ENCODE data around the gene DTD2.
"Not testable (repeated sequence)": the region's sequence is repeated elsewhere in the genome, so short reads cannot be mapped to it uniquely, and the experiment has no call there.

The DTD2 gene

DNA sequence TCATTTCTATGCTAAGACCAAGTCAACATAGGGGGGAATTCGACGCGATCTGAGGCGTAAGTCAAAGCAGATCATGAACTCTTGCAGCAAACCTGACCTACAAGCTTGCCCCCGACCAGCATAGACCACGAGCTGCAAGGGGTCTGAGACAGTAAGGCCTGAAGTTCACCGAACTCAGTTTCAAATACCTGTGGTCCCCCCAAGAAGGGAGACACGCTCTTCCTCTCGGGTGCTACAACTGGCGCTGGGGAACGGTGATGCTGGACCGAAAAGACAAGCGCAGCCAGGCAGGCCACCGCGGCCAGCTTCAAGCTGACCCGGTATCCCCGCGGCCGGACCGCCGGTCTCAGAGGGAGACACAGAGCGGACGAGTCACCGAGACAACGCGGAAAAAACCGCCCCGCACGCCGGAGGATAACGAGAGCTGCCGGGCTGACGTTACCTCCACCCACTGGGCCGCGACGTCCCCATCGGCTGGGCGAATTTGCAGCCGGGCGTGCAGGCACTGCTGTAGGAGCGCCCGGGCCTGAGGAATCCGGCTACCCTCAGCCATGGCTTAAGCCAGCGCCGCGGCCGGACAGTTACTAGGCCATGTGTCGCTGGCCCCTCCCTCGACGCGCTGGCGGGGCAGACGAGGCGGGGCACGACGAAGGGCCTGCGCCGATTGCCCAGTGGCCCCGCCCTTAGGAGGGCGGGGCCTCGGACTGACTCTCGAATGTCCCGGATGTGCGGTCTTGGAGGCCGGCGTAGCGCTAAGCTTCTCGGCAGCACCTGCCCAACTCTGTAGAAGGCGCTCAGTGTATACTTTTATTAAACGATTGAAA is at the start of gene DTD2:
DTD2 (minus strand) TSS at position 666 of the 824 bp plus-strand sequence; CDS start at position 553, 113 bp downstream.
- peak; percentile 52 for FAIRE-seq
- DNase-seq (ENCODE audit: low spot score): peak; percentile 77

DNA sequence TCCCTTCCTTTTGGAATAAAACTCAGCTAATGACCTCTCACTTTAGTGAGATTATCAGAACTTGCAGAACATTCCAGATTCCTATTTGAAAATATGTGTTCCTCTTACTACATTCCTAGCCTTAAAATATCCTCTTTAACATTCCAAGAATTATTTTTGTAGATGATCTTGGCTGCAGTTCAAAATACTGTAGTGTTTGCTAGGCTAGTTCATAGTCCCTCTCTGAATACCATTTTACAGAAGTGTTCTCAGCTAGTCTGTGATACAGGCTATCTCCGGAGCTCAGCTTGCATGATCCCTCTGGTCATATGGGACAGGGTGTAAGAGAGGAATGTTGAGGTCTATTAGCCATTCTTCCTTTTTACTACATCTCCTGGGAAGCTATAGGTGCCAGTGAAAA is 48.1 kb upstream of the DTD2 start:
- no peak for FAIRE-seq
- no peak for DNase-seq (ENCODE audit: low spot score)

DNA sequence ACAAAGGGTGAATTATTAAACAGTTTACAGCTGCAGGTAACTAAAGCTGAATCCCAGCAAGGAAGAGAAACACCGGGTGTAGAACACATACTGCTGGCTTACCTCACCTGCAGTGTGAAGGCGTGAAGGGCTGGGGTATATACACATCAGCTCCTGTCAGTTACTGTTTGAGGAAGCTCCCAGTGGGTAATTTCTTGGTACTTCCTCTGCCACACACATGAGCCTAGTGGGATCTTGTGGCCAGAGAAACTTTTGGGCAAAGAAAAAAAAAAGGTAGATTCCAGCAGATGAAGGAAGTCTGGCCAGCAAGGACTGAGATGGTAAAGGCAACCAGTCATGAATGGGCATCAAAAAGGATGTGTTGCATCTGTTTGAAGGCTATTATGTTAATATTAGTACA is 44.6 kb upstream of the DTD2 start:
- FAIRE-seq: no peak

DNA sequence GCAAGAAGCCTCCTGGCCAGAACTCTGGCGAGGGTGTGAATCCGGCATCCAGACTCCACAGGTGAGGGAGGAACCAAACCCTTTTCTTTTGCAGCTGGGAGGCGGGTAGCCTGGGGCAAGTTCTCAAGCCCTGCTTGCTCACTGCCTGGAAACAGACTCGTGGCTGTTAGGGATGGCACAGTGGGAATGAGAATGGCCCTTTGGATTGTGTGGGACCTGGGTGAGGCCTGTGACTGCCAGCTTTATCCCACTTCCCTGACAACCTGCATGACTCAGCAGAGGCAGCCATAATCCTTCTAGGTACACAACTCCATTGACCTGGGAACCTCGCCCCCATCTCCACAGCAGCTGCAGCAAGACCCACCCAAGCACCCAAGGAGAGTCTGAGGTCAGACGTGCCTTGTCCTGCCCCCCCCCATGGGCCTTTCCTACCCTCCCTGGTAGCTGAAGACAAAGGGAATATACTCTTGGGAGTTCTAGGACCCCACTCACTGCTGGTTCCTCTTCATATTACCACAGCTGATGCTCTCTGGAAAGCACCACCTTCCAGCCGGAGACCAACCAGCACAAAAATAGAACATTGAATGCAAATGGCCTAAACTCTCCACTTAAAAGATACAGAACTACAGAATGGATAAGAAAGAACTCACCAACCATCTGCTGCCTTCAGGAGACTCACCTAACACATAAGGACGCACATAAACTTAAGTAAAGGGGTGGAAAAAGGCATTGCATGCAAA is 35.6 kb upstream of the DTD2 start:
- no peak for FAIRE-seq
- DNase-seq (ENCODE audit: low spot score): no peak

More for the DNA sequence above, 44.6 kb upstream of the DTD2 start:
- no peak for DNase-seq (ENCODE audit: low spot score)

DNA sequence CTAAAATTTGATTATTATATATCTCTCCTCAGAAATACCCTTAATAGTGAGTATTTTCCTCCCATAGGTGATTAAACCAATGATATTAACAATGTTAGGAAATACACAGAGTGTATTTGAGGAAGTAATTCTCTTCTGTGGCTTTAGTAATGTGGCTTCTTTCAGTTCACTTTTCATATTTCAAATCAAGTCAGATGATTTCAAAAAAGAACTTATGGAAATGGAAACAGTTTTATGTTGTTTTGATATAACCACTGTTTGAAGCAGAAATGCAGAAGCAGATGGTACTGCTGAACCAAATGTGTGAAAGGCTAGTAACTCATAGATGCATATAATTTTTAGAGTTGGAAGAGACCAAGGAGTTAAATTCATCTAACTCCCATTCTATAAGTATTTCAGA is 32.4 kb upstream of the DTD2 start:
- no peak for FAIRE-seq
- no peak for DNase-seq (ENCODE audit: low spot score)

DNA sequence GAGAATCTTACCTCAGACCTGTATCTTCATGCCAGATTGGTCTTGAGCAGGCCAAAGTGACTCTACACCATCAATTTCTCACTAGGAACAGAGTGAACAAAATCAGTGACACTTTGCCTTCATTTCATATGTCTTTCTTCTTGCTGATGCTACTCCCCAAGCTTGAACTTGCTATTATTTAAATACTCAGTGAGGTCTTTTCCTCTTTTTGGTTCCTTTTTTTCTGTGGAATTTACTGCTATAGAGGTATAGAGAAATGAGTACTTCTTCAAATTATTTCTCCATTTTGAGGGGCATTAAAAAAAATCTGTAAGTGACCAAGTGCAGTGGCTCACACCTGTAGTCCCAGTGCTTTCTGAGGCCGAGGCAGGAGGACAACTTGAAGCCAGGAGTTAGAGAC is 30.6 kb upstream of the DTD2 start, which contains the start of gene GPR33:
GPR33 (minus strand) TSS at position 154 of the 400 bp plus-strand sequence. CDS start 4,074 bp downstream, outside the sequence.
- DNase-seq (ENCODE audit: low spot score) (no peak), FAIRE-seq (no peak)

DNA sequence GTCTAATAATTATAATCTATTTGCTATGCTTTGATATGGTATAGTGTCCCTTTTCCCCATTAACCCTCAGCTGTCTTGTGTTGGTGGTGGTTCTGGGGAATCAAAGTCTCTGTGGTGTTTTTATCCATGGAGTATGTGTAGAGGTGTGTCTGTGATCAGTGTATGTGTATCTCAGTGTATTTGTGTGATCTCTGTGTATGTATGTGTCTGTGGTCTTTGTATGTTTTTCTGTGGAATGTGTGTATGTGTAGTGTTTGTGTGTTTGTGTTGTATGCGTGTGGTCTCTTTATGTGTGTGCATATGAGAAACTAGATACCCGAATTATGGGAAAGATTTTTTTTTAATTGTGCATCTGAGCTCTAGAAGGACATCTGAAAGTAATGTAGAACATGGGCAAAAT is 29.5 kb upstream of the DTD2 start:
- no peak for DNase-seq (ENCODE audit: low spot score)
- no peak for FAIRE-seq

DNA sequence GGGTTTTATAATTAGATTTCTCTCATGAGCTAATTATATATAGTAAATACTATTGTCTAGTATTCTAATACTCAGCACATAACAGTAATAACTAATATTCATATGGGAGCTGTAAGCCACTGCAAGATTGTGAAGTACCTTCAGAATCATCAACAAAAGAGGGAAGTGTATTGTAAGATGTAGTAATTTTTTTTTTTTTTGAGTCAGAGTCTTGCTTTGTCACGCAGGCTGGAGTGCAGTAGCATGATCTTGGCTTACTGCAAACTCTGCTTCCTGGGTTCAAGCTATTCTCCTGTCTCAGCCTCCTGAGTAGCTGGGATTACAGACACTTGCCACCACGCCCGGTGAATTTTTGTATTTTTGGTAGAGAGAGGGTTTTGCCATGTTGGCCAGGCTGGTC is 27.4 kb upstream of the DTD2 start:
- FAIRE-seq (no peak), DNase-seq (ENCODE audit: low spot score) (no peak)

DNA sequence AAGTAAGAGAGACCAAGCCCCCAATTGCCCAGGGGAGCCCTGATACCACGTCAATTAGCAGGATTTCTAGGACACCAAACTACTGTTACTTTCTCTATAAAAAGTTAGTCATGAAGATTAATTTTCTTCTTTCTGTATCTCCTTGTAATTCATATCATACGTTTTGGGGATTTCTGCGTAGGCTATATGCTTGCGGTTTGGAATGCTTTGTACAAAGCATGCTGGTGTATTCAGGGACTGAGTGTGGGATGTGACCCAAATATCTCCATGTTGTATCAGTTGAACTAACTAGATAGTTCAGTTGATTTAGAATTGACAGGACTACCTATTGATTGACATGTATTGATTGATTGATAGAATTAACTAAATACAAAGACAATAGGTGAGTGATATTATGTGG is 22.9 kb upstream of the DTD2 start:
- FAIRE-seq: no peak
- DNase-seq (ENCODE audit: low spot score): no peak

DNA sequence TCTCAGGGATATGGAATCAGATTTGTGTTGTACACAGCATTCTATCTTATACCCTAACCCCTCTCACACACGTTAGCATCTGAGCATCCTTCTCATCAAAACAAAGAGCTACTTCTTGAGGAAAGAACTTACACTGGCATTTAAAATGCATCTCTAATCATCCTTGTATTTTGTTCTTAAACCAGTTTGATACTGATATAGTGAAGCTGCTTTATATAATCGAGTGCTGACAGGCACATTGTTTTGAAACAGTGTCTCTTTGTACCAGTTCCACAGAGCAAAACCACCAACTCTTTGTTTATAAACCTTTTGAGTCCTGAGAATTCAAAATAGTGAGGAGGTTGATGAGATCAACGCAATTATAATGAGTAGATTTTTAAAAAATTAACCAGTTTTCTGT is 21.7 kb upstream of the DTD2 start:
- FAIRE-seq (no peak), DNase-seq (ENCODE audit: low spot score) (no peak)

DNA sequence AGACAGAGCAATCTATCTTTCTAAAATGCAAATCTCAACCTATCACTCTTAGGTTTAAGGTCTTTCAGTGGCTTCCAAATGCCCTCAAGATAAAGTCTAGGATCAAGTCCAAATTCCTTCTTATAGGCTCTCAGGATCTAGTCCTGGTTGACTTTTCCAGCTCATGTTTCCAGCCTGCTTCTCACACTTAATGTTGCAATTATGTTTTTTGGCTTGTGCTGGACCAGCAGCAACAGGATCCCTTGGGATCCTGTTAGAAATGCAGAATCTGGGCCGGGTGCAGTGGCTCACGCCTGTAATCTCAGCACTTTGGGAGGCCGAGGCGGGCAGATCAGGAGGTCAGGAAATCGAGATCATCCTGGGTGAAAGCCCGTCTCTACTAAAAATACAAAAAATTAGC is 19.9 kb upstream of the DTD2 start:
- FAIRE-seq: no peak
- no peak for DNase-seq (ENCODE audit: low spot score)

DNA sequence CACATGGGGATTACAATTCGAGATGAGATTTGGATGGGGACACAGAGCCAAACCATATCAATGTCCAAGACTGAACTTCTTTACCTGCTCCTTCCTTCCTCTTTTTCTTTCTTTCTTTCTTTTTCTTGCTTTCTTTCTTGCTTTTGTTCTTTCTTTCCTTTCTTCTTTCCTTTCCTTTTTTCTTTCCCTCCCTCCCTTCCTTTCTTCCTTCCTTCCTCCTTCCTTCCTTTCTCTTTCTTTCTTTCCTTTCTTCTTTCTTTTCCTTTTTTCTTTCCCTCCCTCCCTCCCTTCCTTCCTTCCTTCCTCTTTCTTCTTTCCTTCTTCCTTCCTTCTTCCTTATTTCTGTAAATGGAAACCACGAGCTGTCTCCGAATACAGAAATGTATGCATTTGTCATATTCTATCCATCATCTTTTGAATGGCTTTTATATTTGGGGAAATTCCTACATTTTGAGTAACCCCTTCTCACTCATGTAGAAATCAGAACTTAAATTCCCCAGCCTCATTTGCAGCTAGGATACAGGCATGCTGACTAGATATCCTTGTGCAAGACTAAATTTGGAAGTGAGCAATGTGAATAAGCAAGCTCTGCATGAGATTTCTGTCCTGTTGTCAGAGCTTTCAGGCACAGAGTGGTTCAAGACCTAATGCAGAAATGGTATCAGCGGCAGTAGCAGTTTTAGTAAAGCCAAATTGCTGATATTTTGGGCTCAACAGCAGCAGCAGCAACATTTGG is 19.0 kb upstream of the DTD2 start:
- FAIRE-seq: no peak
- no peak for DNase-seq (ENCODE audit: low spot score)

DNA sequence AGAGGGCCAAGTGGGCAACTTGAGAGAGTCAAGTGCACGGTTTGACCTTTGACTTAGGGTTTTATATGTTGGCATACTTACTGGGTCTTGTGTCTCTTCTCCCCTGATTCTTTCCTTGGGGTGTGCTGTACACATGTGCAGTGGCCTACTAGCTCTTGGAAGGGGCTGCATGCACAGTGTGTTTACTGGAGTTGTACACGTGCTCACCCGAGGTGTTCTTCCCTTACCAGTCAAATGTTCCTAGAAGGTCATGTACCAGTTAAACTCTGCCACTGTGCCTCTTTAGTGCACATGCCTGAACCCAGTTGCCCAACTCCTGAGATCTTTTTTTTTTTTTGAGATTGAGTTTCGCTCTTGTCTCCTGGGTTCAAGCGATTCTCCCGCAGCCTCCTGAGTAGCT is 9.2 kb upstream of the DTD2 start:
- FAIRE-seq: no peak
- no peak for DNase-seq (ENCODE audit: low spot score)

DNA sequence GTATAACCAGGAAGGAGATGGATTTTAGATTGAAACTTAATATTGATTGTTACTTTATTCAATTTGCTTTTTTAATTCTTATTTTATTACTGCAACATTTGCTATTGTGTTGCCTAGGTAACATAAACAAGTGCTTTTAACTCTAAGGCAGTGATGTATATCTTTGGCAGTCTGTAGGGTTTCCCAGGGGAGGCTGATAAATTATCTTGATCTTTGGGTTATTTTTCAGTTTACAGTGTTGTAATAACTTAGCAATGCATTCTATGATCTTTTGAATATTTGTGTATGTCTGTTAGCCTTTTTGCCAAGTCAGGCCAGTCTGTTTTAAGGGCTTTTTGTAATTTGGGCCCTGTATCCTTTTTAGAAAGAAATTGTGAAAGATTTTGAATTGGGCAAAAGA is 7.8 kb upstream of the DTD2 start:
- DNase-seq (ENCODE audit: low spot score): no peak
- FAIRE-seq: no peak

DNA sequence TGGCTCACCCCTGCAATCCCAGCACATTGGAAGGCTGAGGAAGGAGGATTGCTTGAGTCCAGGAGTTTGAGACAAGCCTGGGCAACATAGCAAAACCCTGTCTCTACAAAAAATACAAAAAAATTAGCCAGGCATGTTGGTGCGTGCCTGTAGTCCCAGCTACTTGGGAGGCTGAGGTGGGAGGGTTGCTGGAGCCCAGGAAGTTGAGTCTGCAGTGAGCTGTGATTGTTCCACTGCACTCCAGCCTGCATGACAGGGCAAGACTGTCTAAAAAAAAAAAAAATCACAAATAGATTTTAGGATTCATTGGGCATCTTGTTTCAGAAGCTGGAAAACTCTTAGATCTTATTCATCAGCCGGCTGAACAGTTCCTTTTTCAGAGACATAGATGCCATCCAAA is 5.1 kb upstream of the DTD2 start:
- DNase-seq (ENCODE audit: low spot score); FAIRE-seq: not testable (repeated sequence)

DNA sequence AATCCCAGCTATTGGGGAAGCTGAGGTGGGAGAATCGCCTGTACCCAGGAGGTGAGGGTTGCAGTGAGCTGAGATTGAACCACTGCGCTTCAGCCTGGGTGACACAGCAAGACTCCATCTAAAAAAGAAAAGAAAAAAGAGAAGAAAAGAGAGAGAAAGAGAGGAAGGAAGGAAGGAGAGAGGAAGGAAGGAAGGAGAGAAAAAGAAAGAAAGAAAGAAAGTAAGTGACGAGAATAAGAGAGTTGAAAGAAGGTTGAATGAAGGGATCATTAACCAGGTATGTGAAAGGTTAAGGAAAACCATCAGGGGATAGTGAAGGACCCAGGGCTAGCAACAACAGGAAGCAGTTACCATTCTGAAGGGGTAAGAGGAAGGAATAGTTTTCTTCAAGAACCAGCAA is 4.2 kb upstream of the DTD2 start:
- DNase-seq (ENCODE audit: low spot score) (no peak), FAIRE-seq (no peak)

DNA sequence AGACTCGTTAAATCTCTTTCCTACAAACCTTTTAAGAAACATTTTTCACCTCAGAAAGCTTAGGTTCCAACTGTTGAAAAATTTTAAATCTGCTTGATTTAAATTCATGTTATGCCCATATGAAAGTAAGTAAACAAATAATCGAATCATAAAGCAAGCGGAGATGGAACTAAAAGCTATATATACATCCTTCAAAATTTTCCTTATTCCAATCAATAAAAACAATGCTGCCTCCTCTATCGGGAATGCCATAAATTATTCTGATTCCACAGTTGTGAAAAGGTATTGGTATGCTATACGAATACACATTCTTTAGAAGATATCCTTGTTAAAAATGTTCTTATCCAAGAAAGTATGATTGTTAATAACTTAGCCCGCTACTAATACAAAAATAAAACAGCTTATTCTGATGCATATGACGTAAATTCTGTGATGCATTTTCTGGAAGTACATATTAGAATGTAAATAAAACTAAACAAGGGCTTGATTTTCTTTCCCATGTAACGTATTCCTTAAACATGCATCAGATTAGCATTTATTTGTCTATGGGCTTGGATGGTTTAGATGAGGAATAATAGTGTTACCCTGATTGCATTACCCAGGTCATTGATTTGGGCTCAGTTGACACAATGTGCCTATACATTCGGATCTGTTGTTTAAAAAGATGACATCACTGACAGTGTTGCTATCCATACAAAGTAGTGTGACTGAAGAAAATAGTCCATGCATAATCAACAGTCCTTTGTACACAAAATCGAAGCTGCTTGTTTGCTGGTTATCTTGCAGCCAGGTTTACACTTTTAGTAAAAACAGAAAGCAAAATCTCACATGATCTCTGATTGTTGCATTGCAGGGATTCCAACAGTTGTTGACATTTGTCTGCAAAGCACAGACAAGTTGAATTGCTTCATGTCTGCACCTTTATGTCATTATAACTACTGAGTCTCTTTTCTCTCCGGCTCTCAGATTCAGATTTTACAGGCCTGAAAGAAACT is 656 bp upstream of the DTD2 start:
- FAIRE-seq (no peak), DNase-seq (ENCODE audit: low spot score) (no peak)

DNA sequence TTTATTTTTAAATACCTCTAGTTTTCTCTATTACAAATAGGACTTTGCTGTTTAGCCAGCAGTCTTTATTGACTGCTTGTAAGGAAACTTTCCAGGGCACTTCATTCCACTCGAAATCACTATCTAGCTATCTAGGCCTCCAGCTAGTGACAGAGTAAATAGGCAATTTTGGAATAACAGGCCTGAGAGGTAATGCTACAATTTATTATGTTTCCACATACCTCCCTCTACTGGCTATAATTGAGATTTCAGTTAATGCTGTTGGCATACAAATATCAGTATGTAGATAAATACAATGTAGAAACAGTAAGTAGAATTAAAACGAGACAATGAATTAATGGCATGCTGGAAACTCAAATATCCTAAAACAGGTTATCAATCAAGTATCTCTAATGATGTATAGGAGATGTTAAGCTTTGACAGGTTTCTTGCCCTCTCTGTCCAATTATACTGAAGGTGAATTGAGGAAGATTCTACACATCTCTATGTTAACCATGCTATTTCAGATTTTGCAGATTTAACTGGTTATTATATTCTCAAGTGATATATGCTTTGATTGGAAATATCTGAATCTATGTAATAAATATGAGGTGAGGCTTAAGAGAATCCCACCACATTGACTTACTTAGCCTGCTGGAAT is 7.2 kb downstream of the DTD2 start:
- no peak for FAIRE-seq
- no peak for DNase-seq (ENCODE audit: low spot score)

DNA sequence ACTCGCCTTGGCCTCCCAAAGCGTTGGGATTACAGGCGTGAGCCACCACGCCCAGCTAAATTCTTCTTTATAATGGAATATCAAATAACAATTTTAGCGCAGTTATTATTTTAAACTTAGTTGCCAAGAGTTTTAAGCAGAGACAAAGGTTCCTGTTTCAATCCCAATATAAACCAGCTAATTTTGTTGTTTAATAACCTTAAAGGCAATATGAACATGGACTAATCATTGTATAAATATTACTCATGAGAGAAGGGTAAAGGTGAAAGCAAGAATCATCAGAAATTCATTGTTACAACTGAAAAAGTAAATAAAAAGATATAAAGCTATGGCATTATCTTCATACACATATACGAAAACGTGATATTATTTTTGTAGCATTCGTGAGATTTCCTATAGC is 8.2 kb downstream of the DTD2 start:
- FAIRE-seq: no peak
- DNase-seq (ENCODE audit: low spot score): no peak

DNA sequence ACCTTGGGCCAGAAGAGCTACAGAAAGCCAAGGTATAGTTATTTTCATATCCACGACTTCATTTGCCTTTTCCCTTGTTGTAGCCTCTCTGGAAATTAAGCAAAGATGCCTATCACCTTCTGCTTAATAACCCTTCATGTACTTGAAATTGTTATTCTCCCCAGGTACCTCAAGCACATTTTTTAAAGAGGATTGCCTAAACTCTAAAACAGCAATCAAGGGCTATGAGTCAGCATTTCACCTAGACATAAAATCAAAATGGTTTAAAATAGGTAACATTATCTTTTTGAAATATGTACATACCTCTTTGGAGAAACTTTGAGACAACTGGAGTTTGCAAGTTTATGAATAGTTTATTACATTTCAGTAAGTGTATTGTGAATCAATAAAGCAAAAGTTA is 11.6 kb downstream of the DTD2 start:
- DNase-seq (ENCODE audit: low spot score) (no peak), FAIRE-seq (no peak)

Measured in RCC 7860 (cell line).